Activated CD8-positive, alpha-beta memory T cell treated with anti-CD3 and anti-CD28 coated beads for 36 hours (primary cell): ENCODE results near the gene RHCE. TPM values are rescaled to one million over a fixed set of nuclear protein-coding genes. Genes with fewer than 3 reads are reported as not detected.
"Not testable (repeated sequence)": the region's sequence is repeated elsewhere in the genome, so short reads cannot be mapped to it uniquely, and the experiment has no call there.

Experiments used
- CTCF ChIA-PET: fragments of 350-600 bp; sonication (Branson Sonifier 250); formaldehyde crosslinking; loops from one replicate; lab custom pipeline; 2021; ENCODE audit warnings: antibody characterized with exemption; lab: Charles Lee
- POLR2A ChIA-PET: fragments of 350-600 bp; sonication (Branson Sonifier 250); formaldehyde crosslinking; loops from one replicate; lab custom pipeline; 2021; ENCODE audit warnings: antibody characterized with exemption; lab: Charles Lee
- total RNA-seq, 2 experiments: library from RNA; stranded (reverse); gene quantifications; one replicate each; pipeline ENCODE4 v1.2.3, GENCODE V29; 2021

The RHCE gene
- total RNA-seq, 2 experiments from 2014 or later, result 0.23 to 0.29 TPM

DNA sequence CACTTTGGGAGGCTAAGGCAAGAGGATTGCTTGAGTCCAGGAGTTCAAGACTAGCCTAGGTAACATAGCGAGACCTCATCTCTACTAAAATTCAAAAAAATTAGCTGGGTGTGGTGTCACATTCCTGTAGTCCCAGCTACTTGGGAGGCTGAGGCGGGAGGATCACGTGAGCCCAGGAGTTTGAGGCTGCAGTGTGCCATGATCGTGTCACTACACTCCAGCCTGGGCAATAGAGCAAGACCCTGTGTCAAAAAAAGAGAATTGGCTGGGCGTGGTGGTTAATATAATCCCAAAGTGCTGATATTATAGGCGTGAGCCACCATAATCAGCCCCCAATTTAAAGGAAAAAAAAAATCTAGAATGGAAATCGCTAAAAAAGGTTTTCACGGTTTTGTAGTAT is 17.0 kb upstream of the RHCE start:
- POLR2A ChIA-PET, result interaction anchor here (0.7 kb wide), 2 partner anchors 134 to 260 kb away, joined by 8 read pairs; no protein-coding TSS in a partner anchor
- CTCF ChIA-PET, result interaction anchor here (0.6 kb wide), 1 partner anchor 30 kb away, joined by 4 read pairs; no protein-coding TSS in a partner anchor

GRCh38 chr1:25435397-25436108 is 14.9 kb upstream of the RHCE start:
- POLR2A ChIA-PET, result no interaction called here
- CTCF ChIA-PET, result interaction anchor here (0.7 kb wide), 1 partner anchor 50 kb away, joined by 3 read pairs; no protein-coding TSS in a partner anchor

- CTCF ChIA-PET, result no interaction called here
- POLR2A ChIA-PET, result no interaction called here
Observed at GRCh38 chr1:25433389-25434186, 13.0 kb upstream of the RHCE start.

DNA sequence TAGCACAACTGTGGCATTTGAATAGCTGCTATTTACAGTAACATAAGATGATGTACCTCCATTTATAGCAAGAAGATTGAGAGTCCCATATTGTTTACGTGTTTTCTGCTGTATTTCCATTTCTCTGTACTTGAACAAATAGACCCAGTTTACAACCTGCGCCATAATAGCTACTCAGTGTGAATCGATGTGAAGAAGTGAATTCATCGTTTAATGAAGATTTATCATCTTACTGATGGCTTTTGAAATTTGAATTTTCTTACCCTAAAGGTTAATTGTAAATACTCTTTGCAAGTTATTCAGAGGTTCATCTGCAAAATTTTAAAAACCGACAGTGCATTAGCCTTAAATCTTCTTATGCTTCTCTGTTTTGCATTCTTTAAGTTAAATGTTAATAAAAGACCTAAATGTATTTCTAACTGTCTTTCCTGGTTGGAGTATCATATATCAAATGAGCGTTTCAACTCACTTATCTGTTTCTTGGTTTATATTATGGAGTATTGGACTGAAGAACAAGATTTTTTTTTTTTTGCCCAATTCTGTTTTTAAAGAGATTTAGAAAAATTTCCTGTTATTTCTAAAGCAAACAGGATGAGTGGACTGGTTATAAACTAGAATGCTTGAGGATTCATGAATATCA is 12.2 kb upstream of the RHCE start:
- ChIA-PET POLR2A (no interaction called here), CTCF (no interaction called here)

DNA sequence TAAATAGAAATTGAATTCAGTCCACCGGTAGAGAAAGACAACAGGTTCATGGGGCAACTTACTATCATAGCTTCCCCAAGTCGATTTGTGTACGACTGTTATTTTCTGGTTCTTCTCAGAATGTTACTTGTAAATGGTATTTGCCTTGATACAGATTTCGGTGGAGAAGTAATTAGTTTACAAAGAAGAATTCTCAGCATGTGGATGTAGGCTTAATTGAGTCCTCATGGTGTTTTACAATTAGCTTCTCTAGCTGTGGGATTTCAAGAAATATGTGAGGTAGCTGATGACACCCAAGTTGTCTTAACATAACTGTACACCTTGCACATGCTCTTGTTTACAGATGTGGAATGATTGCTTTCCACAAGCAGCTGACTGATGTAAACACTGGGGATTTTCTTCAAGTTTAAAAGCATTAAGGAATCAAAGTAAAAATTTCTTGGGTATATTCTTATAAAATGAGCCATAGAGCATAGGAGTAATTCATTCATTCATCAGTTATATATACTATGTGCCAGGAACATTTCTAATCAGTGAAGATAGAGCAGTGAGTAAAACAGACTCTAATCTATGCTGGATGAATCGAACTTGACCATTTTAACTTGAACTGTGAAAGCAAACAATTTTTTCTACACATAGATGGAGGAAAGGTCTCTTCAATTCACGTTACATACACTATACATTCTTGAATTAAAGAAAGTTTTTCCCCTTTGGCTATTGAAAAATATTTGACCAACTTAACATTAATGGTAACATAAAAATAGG is 11.5 kb upstream of the RHCE start:
- CTCF ChIA-PET, result no interaction called here

GRCh38 chr1:25430967-25431881 is 10.6 kb upstream of the RHCE start:
- ChIA-PET POLR2A (interaction anchor here (0.5 to 1.4 kb wide), 6 partner anchors 14 to 888 kb away, joined by 3 to 10 read pairs (median 6); partner anchors contain the start of gene SYF2), CTCF (no interaction called here)

More for the DNA sequence above, 11.5 kb upstream of the RHCE start:
- POLR2A ChIA-PET, result interaction anchor here (0.5 to 0.7 kb wide), 3 partner anchors 75 to 887 kb away, joined by 3 to 8 read pairs (median 3); no protein-coding TSS in a partner anchor

DNA sequence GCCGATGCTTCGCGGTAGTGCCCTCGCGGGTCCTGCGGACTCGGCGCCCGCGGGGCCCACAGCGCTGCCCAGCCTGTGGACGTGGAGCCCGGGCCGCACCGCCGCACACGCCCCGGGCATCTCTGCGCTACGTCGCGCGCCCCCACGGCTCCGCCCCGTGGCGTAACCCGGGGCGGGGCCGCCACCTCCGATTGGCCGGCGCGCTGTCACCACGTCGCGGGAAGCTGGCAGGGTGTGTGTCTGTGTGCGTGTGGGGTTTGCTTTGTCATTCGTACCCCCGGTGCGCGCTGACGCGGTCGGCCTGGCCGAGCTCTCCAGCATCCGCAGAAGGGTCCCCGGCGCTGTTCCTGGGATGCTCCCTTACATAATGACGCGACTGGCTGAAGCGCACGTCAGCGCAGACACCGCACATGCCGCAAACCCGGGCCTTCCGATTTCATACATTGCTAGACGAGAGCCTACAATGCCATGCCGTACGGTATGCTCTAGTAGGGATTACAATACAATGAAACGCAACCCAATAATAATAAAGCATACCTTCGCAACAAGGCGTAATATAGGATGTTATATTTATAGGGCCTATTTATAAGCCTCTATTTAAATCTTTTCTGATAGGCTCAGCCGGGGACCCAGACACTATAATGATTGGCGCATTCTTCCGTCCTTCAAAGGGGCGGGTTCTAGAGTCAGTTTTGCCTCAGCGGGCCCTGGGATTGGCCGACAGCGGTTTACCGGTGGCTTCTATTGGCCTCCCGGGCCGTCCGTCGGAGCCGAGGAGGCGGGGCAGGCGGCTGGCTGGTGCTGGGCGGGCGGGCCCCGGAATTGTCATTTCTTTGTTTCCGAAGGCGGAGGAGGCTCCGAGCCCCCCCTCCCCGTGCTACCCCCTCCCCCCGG is 9.7 kb upstream of the RHCE start, which contains the start of gene MACO1:
Gene MACO1, plus strand, starts transcription at position 825 of the 894 bp plus-strand sequence. CDS start 202 bp downstream, outside the sequence.
- POLR2A ChIA-PET, result interaction anchor here (0.6 to 1.4 kb wide), 4 partner anchors 37 to 198 kb away, joined by 4 to 8 read pairs (median 6); partner anchors contain the start of gene SYF2
- CTCF ChIA-PET, result no interaction called here

GRCh38 chr1:25428475-25429166 is 8.0 kb upstream of the RHCE start:
- CTCF ChIA-PET, result interaction anchor here (1.2 kb wide), 1 partner anchor 47 kb away, joined by 3 read pairs; no protein-coding TSS in a partner anchor
- POLR2A ChIA-PET, result interaction anchor here (0.6 to 0.9 kb wide), 2 partner anchors 392 to 786 kb away, joined by 3 to 9 read pairs; no protein-coding TSS in a partner anchor

DNA sequence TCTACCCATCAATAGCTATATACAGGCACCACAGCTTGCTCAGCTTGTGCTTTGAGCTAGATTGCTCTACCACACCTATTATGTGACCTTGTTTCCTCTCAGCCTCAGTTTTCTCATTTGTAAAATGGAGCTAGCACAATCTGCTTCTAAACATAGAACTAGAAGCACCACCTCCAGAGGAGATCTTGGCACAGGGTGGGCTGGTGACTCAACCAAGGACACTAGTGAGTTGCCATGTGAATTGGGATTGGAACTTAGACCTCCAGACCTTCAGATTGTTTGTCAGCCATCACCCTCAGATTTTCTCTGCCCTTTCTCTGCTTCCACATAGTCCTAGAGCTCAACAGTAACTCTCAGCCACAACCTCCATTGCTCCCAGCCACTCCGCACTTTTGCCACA is 7.1 kb upstream of the RHCE start:
- CTCF ChIA-PET, result no interaction called here
- POLR2A ChIA-PET, result interaction anchor here (0.6 to 0.9 kb wide), 2 partner anchors 393 to 615 kb away, joined by 3 to 14 read pairs; no protein-coding TSS in a partner anchor

GRCh38 chr1:25425098-25426085 is 4.8 kb upstream of the RHCE start:
- CTCF ChIA-PET, result no interaction called here
- POLR2A ChIA-PET, result no interaction called here

DNA sequence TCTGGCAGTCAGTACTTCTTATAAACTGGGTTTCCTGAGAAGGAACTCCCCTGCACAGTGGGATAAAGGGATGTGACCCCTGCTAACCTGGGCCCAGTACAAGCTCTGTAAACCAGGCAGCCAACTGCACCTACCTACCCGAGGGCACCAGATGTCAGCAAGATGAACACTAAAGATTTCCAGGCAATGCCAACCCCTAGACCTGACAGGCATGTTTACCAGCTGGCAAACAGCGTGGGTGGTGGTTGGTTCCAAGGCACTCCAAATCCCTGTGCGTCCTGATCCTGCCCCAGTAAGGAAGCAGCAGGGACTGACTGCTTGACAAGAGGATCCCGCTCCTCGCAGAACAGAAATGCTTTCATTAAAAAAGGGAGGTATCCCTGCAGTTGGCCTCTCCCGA is 2.6 kb upstream of the RHCE start:
- CTCF ChIA-PET, POLR2A ChIA-PET: not testable (repeated sequence)

- POLR2A ChIA-PET, CTCF ChIA-PET: not testable (repeated sequence)
Observed at GRCh38 chr1:25419339-25419738, 1.3 kb downstream of the RHCE start.

DNA sequence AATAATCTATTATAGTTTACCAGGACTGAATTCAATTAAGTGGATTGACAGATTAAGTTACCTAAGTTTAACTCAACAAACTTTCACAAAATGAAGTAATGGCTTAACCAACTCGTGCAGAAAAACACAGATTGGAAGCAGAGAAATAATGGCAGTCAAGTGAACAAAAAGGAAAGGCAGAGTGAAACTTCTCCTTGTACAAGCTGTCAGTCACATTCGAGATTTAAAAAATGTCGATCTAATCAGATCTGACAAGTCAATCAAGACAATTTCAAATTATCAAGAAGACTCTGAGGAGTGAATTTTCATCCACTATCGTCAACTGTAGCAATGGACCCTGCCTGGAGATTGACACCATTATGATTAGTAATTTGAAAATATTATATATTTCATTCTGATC is 3.3 kb downstream of the RHCE start:
- CTCF ChIA-PET, POLR2A ChIA-PET: not testable (repeated sequence)

DNA sequence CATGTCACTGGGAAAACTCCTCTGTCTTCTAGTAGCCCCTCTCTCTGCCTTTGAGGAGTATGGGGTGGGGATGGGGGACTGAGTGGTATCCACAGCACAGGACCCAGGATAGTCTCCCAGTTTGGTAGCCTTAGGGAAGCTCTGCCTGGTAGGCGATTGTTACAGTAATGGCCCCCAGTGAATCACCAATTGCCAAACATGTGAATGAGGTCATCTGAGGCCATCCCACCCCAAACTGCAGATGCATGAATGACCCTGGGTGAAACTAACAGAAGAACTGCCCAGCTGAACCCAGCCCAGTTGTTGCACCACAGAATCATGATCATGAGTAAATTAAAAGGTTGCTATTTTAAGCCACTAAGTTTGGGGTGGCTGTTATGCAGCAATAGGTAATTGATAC is 6.0 kb downstream of the RHCE start:
- CTCF ChIA-PET, POLR2A ChIA-PET: not testable (repeated sequence)

DNA sequence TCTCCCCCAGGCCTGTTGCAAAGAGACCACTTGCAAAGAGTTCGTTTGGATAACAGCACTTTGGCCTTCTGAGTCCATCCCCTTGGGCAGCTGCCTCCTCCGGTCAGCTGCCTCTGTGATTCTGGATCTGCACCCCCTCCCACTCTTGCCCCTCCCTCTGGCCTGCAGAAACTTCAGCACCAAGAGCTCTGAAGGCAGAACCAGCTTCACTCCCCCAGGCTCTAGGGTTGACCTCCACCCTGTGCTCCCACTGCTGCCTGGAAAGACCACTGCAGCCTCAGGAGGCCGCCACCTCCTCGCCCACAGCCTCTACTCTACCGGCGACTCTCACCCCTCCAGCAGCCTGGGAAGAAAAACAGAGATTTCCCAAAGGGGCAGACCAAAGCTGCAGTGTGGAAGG is 6.5 kb downstream of the RHCE start:
- POLR2A ChIA-PET, CTCF ChIA-PET: not testable (repeated sequence)
